GM23338 (cell line): ENCODE measurements around the gene LEFTY2. TPM values are rescaled to one million over a fixed set of nuclear protein-coding genes. Genes with fewer than 3 reads are reported as not detected.
"Not testable (repeated sequence)": the region's sequence is repeated elsewhere in the genome, so short reads cannot be mapped to it uniquely, and the experiment has no call there.

Experiments
- ATAC-seq: fragments of 200-7000 bp; cut with Tn5 transposase; 3 replicates; pipeline ENCODE4 v1.9.1; 2020
- DNase-seq: peaks from one replicate; pipeline ENCODE4 v3.0.0-alpha.2; 2015; ENCODE audit warnings: low spot score
- H2AFZ ChIP-seq: fragments of 200-600 bp; sonication (generic); 2 replicates; pipeline ENCODE4 v1.8.0; 2016; ENCODE audit warnings: antibody characterized with exemption, mild to moderate bottlenecking, moderate library complexity
- H3F3A ChIP-seq: fragments of 200-600 bp; sonication (generic); replicated peaks from 2 replicates; pipeline ENCODE4 v1.8.0; 2017; ENCODE audit warnings: antibody characterized with exemption, mixed run types, low read depth
- H3K27ac ChIP-seq: fragments of 200-600 bp; sonication (generic); 2 replicates; pipeline ENCODE4 v1.6.1; 2016; ENCODE audit warnings: low read depth
- H3K27me3 ChIP-seq: fragments of 200-600 bp; sonication (generic); 2 replicates; pipeline ENCODE4 v1.8.0; 2016; ENCODE audit warnings: mild to moderate bottlenecking, mixed run types, moderate library complexity; ENCODE audit not compliant: insufficient read depth
- H3K36me3 ChIP-seq: fragments of 200-600 bp; sonication (generic); 2 replicates; pipeline ENCODE4 v1.8.0; 2016; ENCODE audit warnings: mild to moderate bottlenecking; ENCODE audit not compliant: insufficient read depth
- H3K4me1 ChIP-seq: fragments of 200-600 bp; sonication (generic); 2 replicates; pipeline ENCODE4 v1.8.0; 2016; ENCODE audit warnings: mild to moderate bottlenecking, moderate library complexity; ENCODE audit not compliant: insufficient read depth
- H3K4me2 ChIP-seq: fragments of 200-600 bp; sonication (generic); 2 replicates; pipeline ENCODE4 v1.7.1; 2017; ENCODE audit warnings: mixed run types
- H3K4me3 ChIP-seq: fragments of 200-600 bp; sonication (generic); 2 replicates; pipeline ENCODE4 v1.6.1; 2016; ENCODE audit warnings: mixed run types
- H3K79me2 ChIP-seq: fragments of 200-600 bp; sonication (generic); replicated peaks from 2 replicates; pipeline ENCODE4 v1.8.0; 2017; ENCODE audit warnings: mild to moderate bottlenecking; ENCODE audit not compliant: insufficient read depth
- H3K9me2 ChIP-seq: fragments of 200-600 bp; sonication (generic); 2 replicates; pipeline ENCODE4 v1.8.0; 2017; ENCODE audit not compliant: insufficient read depth
- H4K20me1 ChIP-seq: fragments of 200-600 bp; sonication (generic); replicated peaks from 2 replicates; pipeline ENCODE4 v1.8.0; 2017; ENCODE audit warnings: mild to moderate bottlenecking; ENCODE audit not compliant: insufficient read depth
- H3K27ac Mint-ChIP-seq: 2 replicates; pipeline ENCODE4 v1.8.0; 2020; ENCODE audit warnings: inconsistent platforms, mild to moderate bottlenecking, moderate library complexity, mixed read lengths
- H3K27me3 Mint-ChIP-seq: 3 replicates; pipeline ENCODE4 v1.8.0; 2022; ENCODE audit warnings: low read depth, mild to moderate bottlenecking, moderate library complexity, mixed read lengths, inconsistent platforms; ENCODE audit not compliant: insufficient read depth, poor library complexity
- H3K36me3 Mint-ChIP-seq: 3 replicates; pipeline ENCODE4 v1.8.0; 2021; ENCODE audit warnings: low read depth, mild to moderate bottlenecking, inconsistent platforms, moderate library complexity, mixed read lengths
- H3K4me1 Mint-ChIP-seq: 3 replicates; pipeline ENCODE4 v1.8.0; 2020; ENCODE audit warnings: mild to moderate bottlenecking, inconsistent platforms, mixed read lengths
- H3K4me3 Mint-ChIP-seq: 3 replicates; pipeline ENCODE4 v1.8.0; 2021; ENCODE audit warnings: moderate library complexity, mild to moderate bottlenecking, inconsistent platforms, mixed read lengths
- H3K9me3 Mint-ChIP-seq: 3 replicates; pipeline ENCODE4 v1.8.0; 2020; ENCODE audit warnings: moderate library complexity, mild to moderate bottlenecking, inconsistent platforms, mixed read lengths
- CTCF ChIP-seq, 2 experiments: fragments of 200-600 bp in 1 of 2; sonication (generic) in 1 of 2; conservative IDR thresholded peaks; 2 replicates each; pipeline versions ENCODE4 v1.5.1 to v1.6.1; 2016 to 2017; ENCODE audit warnings: antibody characterized with exemption in 2 of 2, low read depth in 2 of 2, mild to moderate bottlenecking in 2 of 2, moderate library complexity in 1 of 2
- EZH2phosphoT487 ChIP-seq: fragments of 200-600 bp; sonication (generic); IDR thresholded peaks from one replicate; pipeline ENCODE4 v1.8.1; 2018; ENCODE audit warnings: antibody characterized with exemption; ENCODE audit not compliant: unreplicated experiment
- JUNB ChIP-seq: IDR thresholded peaks from one replicate; pipeline ENCODE4 v1.6.1; 2016; ENCODE audit warnings: antibody characterized with exemption; ENCODE audit not compliant: unreplicated experiment
- REST ChIP-seq: IDR thresholded peaks from one replicate; pipeline ENCODE4 v1.6.1; 2018; ENCODE audit warnings: antibody characterized with exemption; ENCODE audit not compliant: unreplicated experiment
- ZNF114 ChIP-seq: fragments of 250-450 bp; sonication (Bioruptor Pico); IDR thresholded peaks from 2 replicates; pipeline ENCODE4 v1.5.0; 2020; ENCODE audit warnings: mild to moderate bottlenecking, moderate library complexity
- ZNF462 ChIP-seq: fragments of 250-450 bp; sonication (Bioruptor Pico); IDR thresholded peaks from 2 replicates; pipeline ENCODE4 v1.5.0; 2020; ENCODE audit warnings: mild to moderate bottlenecking, moderate library complexity
- polyA plus RNA-seq: library from polyadenylated mRNA; unstranded; fragments of >200 nt; fragmentation: Nextera tagmentation; extraction: Ambion mirVana; gene quantifications from 2 replicates; pipeline ENCODE4 v1.2.1, GENCODE V29; 2016
- total RNA-seq: library from RNA; depleted of rRNA; stranded (reverse); fragments of >200 nt; shearing (Covaris generic); gene quantifications from 2 replicates; pipeline ENCODE4 v1.2.3, GENCODE V29; 2014

Gene LEFTY2
- total and polyA plus RNA-seq, 2 experiments from 2014 or later, result 8.3 to 12.4 TPM

GRCh38 chr1:225930566-225930965 lies 10.5 kb downstream of the LEFTY2 start (continued):
- TF ChIP-seq REST, result no peak

- not testable (repeated sequence) for H3K79me2 ChIP-seq, H3K9me2 ChIP-seq, H3K4me3 ChIP-seq, H3K4me3 Mint-ChIP-seq, H3K9me3 Mint-ChIP-seq, H3K27me3 Mint-ChIP-seq, DNase-seq, H3K36me3 ChIP-seq, H4K20me1 ChIP-seq, H3K27ac ChIP-seq, H3F3A ChIP-seq, H3K4me2 ChIP-seq, H3K36me3 Mint-ChIP-seq, H3K27me3 ChIP-seq, ATAC-seq, H2AFZ ChIP-seq, H3K27ac Mint-ChIP-seq
- H3K4me1 Mint-ChIP-seq, result peaks cover 13% of the 10 kb centered on the region; the same call in 2 of the 3 replicates
- peaks cover 13% of the 10 kb centered on the region for H3K4me1 ChIP-seq
Measured at GRCh38 chr1:225929462-225929861, 11.6 kb downstream of the LEFTY2 start.

GRCh38 chr1:225928186-225929175 lies 12.5 kb downstream of the LEFTY2 start:
- H3K9me2 ChIP-seq, result no peaks in the 10 kb centered on the region
- H3K9me3 Mint-ChIP-seq, result no peaks in the 10 kb centered on the region
- H3K27me3 Mint-ChIP-seq, result peaks cover 11% of the 10 kb centered on the region
- no peak for DNase-seq
- H3K27me3 ChIP-seq, result no peaks in the 10 kb centered on the region
- H3K79me2 ChIP-seq, result peaks cover 4% of the 10 kb centered on the region
- no peak overlapping the region for H3K27ac ChIP-seq
- no peaks in the 10 kb centered on the region for H4K20me1 ChIP-seq
- no peak overlapping the region for H3K4me3 Mint-ChIP-seq
- no peak for ATAC-seq
- H3F3A ChIP-seq, result peaks cover 3% of the 10 kb centered on the region; the same call in 1 of the 2 replicates
- H3K4me2 ChIP-seq, result no peak overlapping the region
- peaks cover 13% of the 10 kb centered on the region; the same call in 2 of the 3 replicates for H3K4me1 Mint-ChIP-seq
- peaks cover 14% of the 10 kb centered on the region for H3K4me1 ChIP-seq
- no peaks in the 10 kb centered on the region for H3K36me3 ChIP-seq
- no peak overlapping the region for H3K27ac Mint-ChIP-seq
- no peak overlapping the region for H3K4me3 ChIP-seq
- peak overlapping the region; percentile 76 for H2AFZ ChIP-seq
- H3K36me3 Mint-ChIP-seq, result 0 out of 3 replicates have a peak, but pooled peaks cover under 1% of the 10 kb centered on the region
- no peak for TF ChIP-seq JUNB
- TF ChIP-seq ZNF114 (CRISPR knock-in tag), result no peak
- TF ChIP-seq EZH2phosphoT487, result no peak
- no peak for TF ChIP-seq CTCF (conservative IDR thresholded peaks at IDR 0.05; ENCODE audit: low read depth in 2 of 2)
- TF ChIP-seq ZNF462 (CRISPR knock-in tag), result no peak
